GM06990 (cell line): ENCODE results near the gene WT1.

ENCODE experiments used
- DNase-seq: peaks from one replicate; pipeline ENCODE4 v3.0.0-alpha.2; 2011; ENCODE audit not compliant: insufficient read length; ENCODE audit errors: extremely low read depth
- H3K27me3 ChIP-seq: replicated peaks from 2 replicates; pipeline ENCODE4 v1.6.0; 2011; ENCODE audit warnings: low read length; ENCODE audit not compliant: control insufficient read depth, insufficient read depth
- H3K36me3 ChIP-seq: 2 replicates; pipeline ENCODE4 v1.5.1; 2011; ENCODE audit warnings: low read length; ENCODE audit not compliant: control insufficient read depth, insufficient read depth
- H3K4me3 ChIP-seq: replicated peaks from 2 replicates; pipeline ENCODE4 v1.5.1; 2011; ENCODE audit warnings: low read depth, mild to moderate bottlenecking, control low read depth, low read length
- TF ChIP-seq, protein P1 (sequence below): IDR thresholded peaks from 2 replicates; pipeline ENCODE4 v1.5.1; 2011; ENCODE audit warnings: low read length, control low read depth, mild to moderate bottlenecking, inconsistent platforms; ENCODE audit not compliant: insufficient read depth, poor library complexity, severe bottlenecking

Gene WT1

DNA sequence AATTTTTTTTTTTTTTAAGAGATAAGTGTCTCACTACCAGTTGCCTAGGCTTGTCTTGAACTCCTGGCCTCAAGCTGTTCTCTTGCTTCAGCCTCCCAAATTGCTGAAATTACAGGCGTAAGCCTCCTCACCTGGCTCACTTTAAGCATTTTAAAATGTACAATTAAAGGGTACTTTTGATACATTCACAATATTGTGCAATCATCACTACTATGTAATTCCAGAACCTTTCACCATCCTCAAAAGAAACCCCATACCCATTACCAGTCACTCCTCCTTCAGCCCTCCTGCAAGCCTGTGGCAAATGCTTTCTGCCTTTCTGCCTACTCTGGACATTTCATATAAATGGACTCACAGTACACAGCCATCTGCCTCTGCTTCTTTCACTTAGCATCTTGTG is 34.5 kb upstream of the WT1 start:
- TF ChIP-seq, protein P1, sequence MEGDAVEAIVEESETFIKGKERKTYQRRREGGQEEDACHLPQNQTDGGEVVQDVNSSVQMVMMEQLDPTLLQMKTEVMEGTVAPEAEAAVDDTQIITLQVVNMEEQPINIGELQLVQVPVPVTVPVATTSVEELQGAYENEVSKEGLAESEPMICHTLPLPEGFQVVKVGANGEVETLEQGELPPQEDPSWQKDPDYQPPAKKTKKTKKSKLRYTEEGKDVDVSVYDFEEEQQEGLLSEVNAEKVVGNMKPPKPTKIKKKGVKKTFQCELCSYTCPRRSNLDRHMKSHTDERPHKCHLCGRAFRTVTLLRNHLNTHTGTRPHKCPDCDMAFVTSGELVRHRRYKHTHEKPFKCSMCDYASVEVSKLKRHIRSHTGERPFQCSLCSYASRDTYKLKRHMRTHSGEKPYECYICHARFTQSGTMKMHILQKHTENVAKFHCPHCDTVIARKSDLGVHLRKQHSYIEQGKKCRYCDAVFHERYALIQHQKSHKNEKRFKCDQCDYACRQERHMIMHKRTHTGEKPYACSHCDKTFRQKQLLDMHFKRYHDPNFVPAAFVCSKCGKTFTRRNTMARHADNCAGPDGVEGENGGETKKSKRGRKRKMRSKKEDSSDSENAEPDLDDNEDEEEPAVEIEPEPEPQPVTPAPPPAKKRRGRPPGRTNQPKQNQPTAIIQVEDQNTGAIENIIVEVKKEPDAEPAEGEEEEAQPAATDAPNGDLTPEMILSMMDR, result no peak
- DNase-seq, result no peak
- H3K36me3 ChIP-seq, result no peaks in the 10 kb centered on the region
- H3K4me3 ChIP-seq, result no peak overlapping the region
- H3K27me3 ChIP-seq, result no peaks in the 10 kb centered on the region; the same call in 1 of the 2 replicates

DNA sequence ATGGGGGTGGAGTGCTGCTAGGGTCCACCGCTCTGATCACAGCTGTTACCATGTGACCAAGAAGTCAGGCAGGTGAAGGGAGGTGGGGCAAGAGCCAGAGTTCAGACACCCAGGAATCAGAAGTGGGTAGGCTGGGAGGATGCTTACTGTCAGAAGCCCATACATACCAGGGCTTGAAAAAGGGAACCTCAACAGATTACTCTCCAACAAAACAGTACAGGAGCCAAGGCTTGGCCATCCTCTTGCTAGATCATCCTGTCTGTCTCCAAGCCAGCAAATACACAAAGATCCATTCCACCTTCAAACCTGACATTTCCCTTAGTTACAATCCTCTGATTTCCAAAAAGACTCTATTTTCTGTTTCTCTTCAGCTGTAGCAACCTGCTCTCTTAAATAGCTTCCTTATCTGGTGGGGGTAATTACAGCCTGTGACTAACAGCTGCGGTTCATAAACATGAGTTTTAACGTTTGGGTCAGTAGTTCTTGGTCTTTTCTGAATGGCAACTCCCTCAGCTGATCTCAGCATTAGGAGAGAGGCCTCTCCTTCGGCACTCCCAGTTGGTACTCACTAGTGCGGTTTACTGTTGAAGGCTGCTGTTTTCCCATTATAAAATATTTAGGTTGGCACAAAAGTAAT is 31.1 kb upstream of the WT1 start:
- TF ChIP-seq, protein P1, result no peak
- DNase-seq, result no peak
- Histone ChIP-seq H3K36me3 (no peaks in the 10 kb centered on the region), H3K4me3 (no peak overlapping the region), H3K27me3 (no peaks in the 10 kb centered on the region; the same call in 1 of the 2 replicates)

DNA sequence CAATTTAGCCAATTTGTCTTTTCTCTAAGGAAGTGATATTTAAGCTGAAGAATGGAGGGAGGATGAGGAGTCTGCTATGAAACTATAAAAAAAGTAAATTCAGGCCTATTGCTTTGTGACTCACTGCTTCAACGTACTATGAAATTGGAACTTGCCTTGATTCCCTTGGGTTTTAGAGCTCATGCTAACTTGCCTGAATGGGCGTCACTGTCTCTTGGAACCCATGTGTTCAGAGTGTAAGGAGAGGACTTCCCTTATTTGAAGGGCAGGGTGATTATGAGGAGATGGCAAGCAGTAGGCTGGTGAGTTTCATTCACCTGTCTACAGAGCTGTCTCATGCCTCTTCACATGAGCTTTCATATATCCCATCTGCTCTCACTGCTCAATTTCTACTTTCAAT is 28.7 kb upstream of the WT1 start:
- Histone ChIP-seq H3K4me3 (no peak overlapping the region), H3K27me3 (no peaks in the 10 kb centered on the region; the same call in 1 of the 2 replicates), H3K36me3 (no peaks in the 10 kb centered on the region)
- DNase-seq, result no peak
- TF ChIP-seq, protein P1, result no peak

DNA sequence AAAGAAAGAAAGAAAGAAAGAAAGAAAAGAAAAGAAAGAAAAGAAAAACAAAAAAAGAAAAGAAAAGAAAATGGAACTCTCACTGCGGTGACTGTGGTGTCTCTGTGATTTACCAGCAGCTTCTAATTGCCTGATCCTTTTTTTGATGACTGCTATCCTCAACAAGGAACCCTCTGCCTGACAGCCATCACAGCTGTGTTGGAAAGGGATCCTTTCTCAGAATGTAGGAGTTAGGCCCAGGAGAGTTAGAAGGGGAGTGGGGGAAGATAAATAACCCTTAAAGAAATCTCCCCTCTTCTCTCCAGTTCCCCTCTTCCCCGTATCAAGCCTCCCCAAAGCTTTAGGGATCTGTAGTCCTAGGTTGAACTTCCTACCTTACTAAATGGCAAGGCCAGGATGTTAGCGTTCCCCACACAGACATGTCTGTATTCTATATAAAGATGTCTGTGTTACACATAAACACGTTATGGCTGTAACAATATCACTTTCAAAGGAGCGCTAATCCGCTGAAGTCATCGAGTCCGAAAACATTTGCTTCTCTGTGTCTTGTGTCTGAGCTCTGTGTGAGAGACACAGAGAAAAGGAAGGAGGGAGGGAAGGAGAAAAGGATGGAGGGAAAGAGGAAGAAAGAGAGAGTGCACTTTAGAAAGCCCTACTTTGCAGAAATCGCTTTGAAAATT is 26.8 kb upstream of the WT1 start:
- no peaks in the 10 kb centered on the region for H3K36me3 ChIP-seq
- H3K4me3 ChIP-seq, result no peak overlapping the region
- no peaks in the 10 kb centered on the region; the same call in 1 of the 2 replicates for H3K27me3 ChIP-seq
- DNase-seq, result no peak
- TF ChIP-seq, protein P1, result no peak

DNA sequence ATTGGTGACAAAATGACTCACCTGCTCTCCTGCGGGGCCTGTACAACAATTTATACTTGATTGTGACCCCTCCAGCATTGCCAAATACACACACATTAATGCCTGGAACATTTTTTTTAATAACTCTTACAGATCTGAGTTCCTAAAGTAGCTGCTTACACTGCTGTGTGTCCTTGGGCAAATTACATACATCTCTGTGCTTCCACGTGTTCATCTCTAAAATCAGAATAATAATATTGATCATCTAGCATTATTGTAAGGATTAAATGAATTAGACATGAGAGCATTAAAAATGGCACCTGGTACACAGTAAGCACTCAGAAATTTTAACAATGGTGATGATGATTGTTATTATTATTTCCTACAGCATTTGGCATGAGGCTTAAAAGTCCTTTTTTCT is 21.5 kb upstream of the WT1 start:
- TF ChIP-seq, protein P1, result no peak
- Histone ChIP-seq H3K36me3 (no peaks in the 10 kb centered on the region), H3K4me3 (no peak overlapping the region), H3K27me3 (no peaks in the 10 kb centered on the region; the same call in 1 of the 2 replicates)
- no peak for DNase-seq

DNA sequence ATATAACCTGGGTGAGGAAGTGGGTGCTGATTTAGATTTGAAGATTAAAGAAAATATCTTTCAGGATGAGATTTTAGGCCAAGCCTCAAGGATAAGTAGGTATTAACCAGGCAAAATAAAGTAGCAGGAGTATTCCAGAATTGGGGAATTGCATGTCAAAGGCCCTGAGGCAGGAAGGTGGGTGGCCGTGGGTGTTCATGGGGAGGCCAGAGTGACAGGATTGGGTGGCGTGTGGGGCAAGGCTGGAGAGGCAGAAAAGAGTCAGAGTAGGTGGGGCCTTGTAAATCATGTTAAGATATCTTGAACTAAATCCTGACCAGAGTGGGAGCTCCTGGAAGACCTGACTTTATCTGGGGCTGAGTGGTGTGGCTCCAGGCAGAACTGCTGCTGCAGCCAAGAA is 19.7 kb upstream of the WT1 start:
- no peak for DNase-seq
- Histone ChIP-seq H3K27me3 (no peaks in the 10 kb centered on the region; the same call in 1 of the 2 replicates), H3K36me3 (no peaks in the 10 kb centered on the region), H3K4me3 (no peak overlapping the region)
- TF ChIP-seq, protein P1, result no peak
